A549 (cell line): ENCODE data around the gene GABBR1. TPM values are rescaled to one million over a fixed set of nuclear protein-coding genes. Genes with fewer than 3 reads are reported as not detected.

Experiments used
- ATAC-seq, 2 experiments: fragments of 200-7000 bp in 1 of 2; fragments of >200 bp in 1 of 2; cut with Nextera tagmentation in 1 of 2; cut with Tn5 transposase in 1 of 2; 3 replicates each; pipeline versions ENCODE4 v1.8.0 to v1.9.1; 2018 to 2020; ENCODE audit warnings: mild to moderate bottlenecking in 1 of 2, moderate library complexity in 1 of 2
- CTCF ChIA-PET: fragments of 300-600 bp; sonication (Branson Sonifier 250); formaldehyde crosslinking; extraction: SDS; loops from one replicate; lab custom pipeline; 2021; ENCODE audit warnings: antibody characterized with exemption, inconsistent platforms; lab: Yijun Ruan, JAX
- POLR2A ChIA-PET: fragments of 350-600 bp; formaldehyde crosslinking; extraction: SDS; loops from one replicate; lab custom pipeline; 2021; ENCODE audit warnings: antibody characterized with exemption, inconsistent platforms; lab: Yijun Ruan, JAX
- DNase-seq, 2 experiments: peaks; one replicate each; pipeline versions ENCODE4 v3.0.0 to v3.0.0-alpha.2; 2011 to 2016; ENCODE audit warnings: low read depth in 1 of 2, low spot score in 1 of 2
- FAIRE-seq: peaks from 2 replicates; lab custom pipeline; 2011; peaks lifted over from hg19 to GRCh38; lab: Jason Lieb, UNC
- H3K27ac ChIP-seq, 2 experiments: fragments of >200 bp; sonication (Bioruptor Twin); formaldehyde crosslinking; 3 replicates each; pipeline ENCODE4 v1.5.1; 2016 to 2017
- H3K4me1 ChIP-seq: fragments of >200 bp; sonication (Bioruptor Twin); formaldehyde crosslinking; 3 replicates; pipeline ENCODE4 v1.6.1; 2016
- H3K4me2 ChIP-seq: fragments of >200 bp; sonication (Bioruptor Twin); formaldehyde crosslinking; 3 replicates; pipeline ENCODE4 v1.6.1; 2016
- H3K4me3 ChIP-seq: fragments of >200 bp; sonication (Bioruptor Twin); formaldehyde crosslinking; 3 replicates; pipeline ENCODE4 v1.5.1; 2016
- H3K9me3 ChIP-seq: fragments of >200 bp; sonication (Bioruptor Twin); formaldehyde crosslinking; 3 replicates; pipeline ENCODE4 v1.6.1; 2016
- ATOH8 ChIP-seq: fragments of 250-450 bp; sonication (Bioruptor Pico); IDR thresholded peaks from 2 replicates; pipeline ENCODE4 v1.5.0; 2020; ENCODE audit warnings: low read depth, mild to moderate bottlenecking, moderate library complexity
- BCL3 ChIP-seq: fragments of >200 bp; sonication (Bioruptor Twin); formaldehyde crosslinking; IDR thresholded peaks from 3 replicates; pipeline ENCODE4 v1.6.1; 2016
- CBX2 ChIP-seq: fragments of 200-600 bp; sonication (generic); IDR thresholded peaks from 2 replicates; pipeline ENCODE4 v1.6.1; 2016; ENCODE audit warnings: low read depth, mild to moderate bottlenecking, borderline replicate concordance
- CBX8 ChIP-seq: fragments of 200-600 bp; sonication (generic); IDR thresholded peaks from 2 replicates; pipeline ENCODE4 v1.6.1; 2016
- CHD2 ChIP-seq: fragments of 150-350 bp; IDR thresholded peaks from 2 replicates; pipeline ENCODE4 v1.6.1; 2014; ENCODE audit warnings: low read length; ENCODE audit not compliant: partially characterized antibody
- CHD4 ChIP-seq: fragments of 200-600 bp; sonication (generic); IDR thresholded peaks from 2 replicates; pipeline ENCODE4 v1.6.1; 2016; ENCODE audit warnings: antibody characterized with exemption, mild to moderate bottlenecking, borderline replicate concordance
- CTCF ChIP-seq: fragments of >200 bp; sonication (Bioruptor Twin); formaldehyde crosslinking; IDR thresholded peaks from 3 replicates; pipeline ENCODE4 v1.5.1; 2016
- E2F6 ChIP-seq: IDR thresholded peaks from 2 replicates; pipeline ENCODE4 v1.6.1; 2012; ENCODE audit warnings: low read depth, borderline replicate concordance
- ESRRA ChIP-seq: fragments of 150-350 bp; IDR thresholded peaks from 2 replicates; pipeline ENCODE4 v1.6.1; 2014; ENCODE audit warnings: mild to moderate bottlenecking, low read length, borderline replicate concordance
- FOSL2 ChIP-seq, 2 experiments: fragments of 450-650 bp in 1 of 2; fragments of >200 bp in 1 of 2; sonication (Bioruptor Twin) in 1 of 2; formaldehyde crosslinking; IDR thresholded peaks; 2 replicates each; pipeline versions ENCODE4 v1.5.0 to v1.6.1; 2016 to 2020; ENCODE audit warnings: mild to moderate bottlenecking in 1 of 2, moderate library complexity in 1 of 2
- JUN ChIP-seq, 2 experiments: fragments of >200 bp; sonication (Bioruptor Twin); formaldehyde crosslinking; IDR thresholded peaks; 2 replicates in 1 of 2; 3 replicates in 1 of 2; pipeline ENCODE4 v1.6.1; 2016 to 2017
- KDM5A ChIP-seq: fragments of 200-600 bp; sonication (generic); IDR thresholded peaks from 2 replicates; pipeline ENCODE4 v1.6.1; 2016; ENCODE audit warnings: antibody characterized with exemption, mild to moderate bottlenecking
- MAX ChIP-seq: IDR thresholded peaks from 2 replicates; pipeline ENCODE4 v1.6.1; 2012
- MYC ChIP-seq: IDR thresholded peaks from 2 replicates; pipeline ENCODE4 v1.6.1; 2012; ENCODE audit warnings: mild to moderate bottlenecking, inconsistent platforms, low read length, improper control_type of control experiment, borderline replicate concordance
- NR3C1 ChIP-seq: fragments of >200 bp; sonication (Bioruptor Twin); formaldehyde crosslinking; IDR thresholded peaks from 3 replicates; pipeline ENCODE4 v1.6.1; 2017
- PHF8 ChIP-seq: fragments of 200-600 bp; sonication (generic); IDR thresholded peaks from 2 replicates; pipeline ENCODE4 v1.6.1; 2016; ENCODE audit warnings: low read depth, mild to moderate bottlenecking, antibody characterized with exemption, moderate library complexity, borderline replicate concordance
- POLR2A ChIP-seq: IDR thresholded peaks from 2 replicates; pipeline ENCODE4 v1.6.1; 2012; ENCODE audit warnings: mild to moderate bottlenecking, low read length
- RCOR1 ChIP-seq: fragments of 150-350 bp; IDR thresholded peaks from 2 replicates; pipeline ENCODE4 v1.6.1; 2014; ENCODE audit warnings: antibody characterized with exemption, low read length, low read depth
- RFX5 ChIP-seq: fragments of 450-650 bp; IDR thresholded peaks from 2 replicates; pipeline ENCODE4 v1.7.1; 2014; ENCODE audit warnings: antibody characterized with exemption, mild to moderate bottlenecking, moderate library complexity
- RNF2 ChIP-seq: fragments of 200-600 bp; sonication (generic); IDR thresholded peaks from 2 replicates; pipeline ENCODE4 v1.6.1; 2016; ENCODE audit warnings: low read depth, mild to moderate bottlenecking, antibody characterized with exemption, moderate library complexity, borderline replicate concordance
- SMC3 ChIP-seq: fragments of >200 bp; sonication (Bioruptor Twin); formaldehyde crosslinking; IDR thresholded peaks from 3 replicates; pipeline ENCODE4 v1.6.1; 2018; ENCODE audit warnings: inconsistent platforms
- SREBF2 ChIP-seq: fragments of 450-650 bp; IDR thresholded peaks from 2 replicates; pipeline ENCODE4 v1.6.1; 2014; ENCODE audit warnings: mild to moderate bottlenecking, moderate library complexity
- TFCP2L1 ChIP-seq: fragments of 250-450 bp; sonication (Bioruptor Pico); IDR thresholded peaks from 2 replicates; pipeline ENCODE4 v1.5.0; 2021; ENCODE audit warnings: mild to moderate bottlenecking
- TP53 ChIP-seq: fragments of 250-450 bp; sonication (Bioruptor Pico); IDR thresholded peaks from 2 replicates; pipeline ENCODE4 v1.5.0; 2021; ENCODE audit warnings: mild to moderate bottlenecking, moderate library complexity
- USF2 ChIP-seq: fragments of 450-650 bp; IDR thresholded peaks from 2 replicates; pipeline ENCODE4 v1.6.1; 2014; ENCODE audit warnings: antibody characterized with exemption
- ZNF302 ChIP-seq: fragments of 250-450 bp; sonication (Bioruptor Pico); IDR thresholded peaks from 2 replicates; pipeline ENCODE4 v1.9.0; 2021; ENCODE audit warnings: inconsistent platforms, mild to moderate bottlenecking, moderate library complexity
- ZSCAN20 ChIP-seq: fragments of 250-450 bp; sonication (Bioruptor Pico); IDR thresholded peaks from 2 replicates; pipeline ENCODE4 v1.8.0; 2022; ENCODE audit warnings: mild to moderate bottlenecking, moderate library complexity
- WGBS: methylation state at CpG from one replicate; pipeline ENCODE4 v1.1.6; 2017; ENCODE audit errors: missing lambda C conversion rate; 5-methylcytosine and 5-hydroxymethylcytosine counted together
- polyA plus RNA-seq, 4 experiments: library from polyadenylated mRNA; depleted of rRNA in 3 of 4; stranded (reverse); fragments of >200 nt; fragmentation: RNase III in 1 of 4; extraction: RNeasy Plus Mini Kit Qiagen cat#74134 plus additional on column Dnase treatment in 1 of 4; gene quantifications; 2 replicates in 3 of 4; 3 replicates in 1 of 4; pipeline ENCODE4 v1.2.3, GENCODE V29; 2011 to 2017

GABBR1 gene
- polyA plus RNA-seq, 2 of the 4 experiments (the other 2 are of a cell fraction): 6.8 to 9.0 TPM

- CTCF ChIA-PET: no interaction called here
- Histone ChIP-seq H3K9me3 (no peaks in the 10 kb centered on the region), H3K27ac (no peak overlapping the region), H3K4me1 (no peaks in the 10 kb centered on the region), H3K4me3 (no peak overlapping the region), H3K4me2 (no peak overlapping the region)
- ATAC-seq (no peak), DNase-seq (no peak), FAIRE-seq (no peak)
- WGBS: 4% methylated on average over 7 of the region's 8 CpGs
- TF ChIP-seq ZNF302 (CRISPR knock-in tag): no peak
- peak; percentile 26; the same call in 1 of the 2 replicates for TF ChIP-seq USF2
- TF ChIP-seq MAX: no peak
- TF ChIP-seq CHD4: no peak
- no peak for TF ChIP-seq CBX2
- TF ChIP-seq JUN (IDR thresholded peaks at IDR 0.05): no peak
- no peak for TF ChIP-seq RCOR1
- no peak for TF ChIP-seq MYC
- POLR2A ChIA-PET: no interaction called here
Observed at GRCh38 chr6:29521006-29521680, 111.8 kb downstream of the GABBR1 start.

GRCh38 chr6:29520232-29520631 is 112.8 kb downstream of the GABBR1 start:
- no peak overlapping the region for H3K27ac ChIP-seq
- H3K4me2 ChIP-seq: no peak overlapping the region
- TF ChIP-seq ZSCAN20 (CRISPR knock-in tag): no peak
- no peak for TF ChIP-seq NR3C1
- no peak for TF ChIP-seq FOSL2 (IDR thresholded peaks at IDR 0.05)
- TF ChIP-seq FOSL2 (CRISPR knock-in tag; IDR thresholded peaks at IDR 0.05): no peak
- no peak for TF ChIP-seq SREBF2
- no peak for TF ChIP-seq PHF8
- TF ChIP-seq ATOH8 (CRISPR knock-in tag): no peak
- TF ChIP-seq E2F6: no peak
- TF ChIP-seq RFX5: no peak
- TF ChIP-seq SMC3: no peak
- no peak for TF ChIP-seq CBX8
- TF ChIP-seq POLR2A: no peak
- TF ChIP-seq USF2: no peak
- POLR2A ChIA-PET: no interaction called here
- DNase-seq (no peak), FAIRE-seq (no peak), ATAC-seq (no peak)
- no peaks in the 10 kb centered on the region for H3K4me1 ChIP-seq
- CTCF ChIA-PET: no interaction called here
- 41% methylated on average over 4 of the region's 4 CpGs for WGBS
- no peaks in the 10 kb centered on the region for H3K9me3 ChIP-seq
- no peak overlapping the region for H3K4me3 ChIP-seq

- ChIA-PET POLR2A (no interaction called here), CTCF (no interaction called here)
- Histone ChIP-seq H3K27ac (no peak overlapping the region), H3K4me2 (no peak overlapping the region), H3K4me3 (no peak overlapping the region), H3K4me1 (no peaks in the 10 kb centered on the region), H3K9me3 (no peaks in the 10 kb centered on the region)
- ATAC-seq (no peak), FAIRE-seq (no peak), DNase-seq (no peak)
- 10% methylated on average over 5 of the region's 6 CpGs for WGBS
- TF ChIP-seq PHF8 (no peak), CHD4 (no peak), TFCP2L1 (CRISPR knock-in tag) (no peak), TP53 (CRISPR knock-in tag) (no peak), CTCF (no peak), KDM5A (no peak), CHD2 (no peak), ESRRA (no peak), SREBF2 (no peak), MYC (no peak), RFX5 (no peak), BCL3 (no peak), RNF2 (no peak)
Observed at GRCh38 chr6:29519291-29520010, 113.5 kb downstream of the GABBR1 start.
